HFF-Myc (cell line): ENCODE results near the gene ARL16.

ENCODE experiments used
- DNase-seq: peaks from one replicate; pipeline ENCODE4 v3.0.0-alpha.2; 2011; ENCODE audit warnings: low read depth; ENCODE audit errors: extremely low read depth
- H3K4me3 ChIP-seq: replicated peaks from 2 replicates; pipeline ENCODE4 v1.5.1; 2011; ENCODE audit warnings: low read depth, mild to moderate bottlenecking, control low read depth, low read length
- CTCF ChIP-seq: IDR thresholded peaks from 2 replicates; pipeline ENCODE4 v1.5.1; 2012; ENCODE audit warnings: mild to moderate bottlenecking, low read depth, low read length, control low read depth; ENCODE audit errors: missing control alignments

ARL16 gene

GRCh38 chr17:81712468-81713003 is 28.9 kb upstream of the ARL16 start:
- peak overlapping the region; percentile 65 for H3K4me3 ChIP-seq
- no peak for TF ChIP-seq CTCF
- no peak for DNase-seq

GRCh38 chr17:81711814-81712467 is 28.3 kb upstream of the ARL16 start, which contains the start of gene SLC25A10:
TSS of gene SLC25A10 (plus strand) at chr17:81712284. CDS start at chr17:81712427, 143 bp downstream.
- peak within 1 kb of the TSS; percentile 65 for H3K4me3 ChIP-seq
- TF ChIP-seq CTCF, result no peak
- DNase-seq, result no peak

GRCh38 chr17:81710514-81711308 is 27.1 kb upstream of the ARL16 start:
- no peak for TF ChIP-seq CTCF
- no peak for DNase-seq

GRCh38 chr17:81708739-81709185 is 25.2 kb upstream of the ARL16 start:
- DNase-seq, result no peak
- no peak for TF ChIP-seq CTCF
- H3K4me3 ChIP-seq, result no peak overlapping the region

More at GRCh38 chr17:81710514-81711308, 27.1 kb upstream of the ARL16 start:
- H3K4me3 ChIP-seq, result peak overlapping the region; percentile 36

- no peak overlapping the region for H3K4me3 ChIP-seq
- no peak for TF ChIP-seq CTCF
- no peak for DNase-seq
Observed at GRCh38 chr17:81707725-81708646, 24.4 kb upstream of the ARL16 start.

GRCh38 chr17:81706757-81707624 is 23.4 kb upstream of the ARL16 start:
- H3K4me3 ChIP-seq, result no peak overlapping the region
- no peak for DNase-seq
- no peak for TF ChIP-seq CTCF
